Lower leg skin (tissue), 3 donors: ENCODE results near the gene BRD7.

Experiments used
- POLR2A ChIP-seq, 2 donors: fragments of 450-650 bp; IDR thresholded peaks; one replicate each; pipeline ENCODE4 v1.6.1; 2016 to 2017; ENCODE audit warnings: antibody characterized with exemption in 2 of 2, mild to moderate bottlenecking in 1 of 2, moderate library complexity in 1 of 2
- TF ChIP-seq, protein P1 (sequence below), 3 donors: fragments of 450-650 bp; IDR thresholded peaks; one replicate each; pipeline ENCODE4 v1.5.1; 2016; ENCODE audit warnings: antibody characterized with exemption in 3 of 3, mild to moderate bottlenecking in 3 of 3, moderate library complexity in 2 of 3

DNA sequence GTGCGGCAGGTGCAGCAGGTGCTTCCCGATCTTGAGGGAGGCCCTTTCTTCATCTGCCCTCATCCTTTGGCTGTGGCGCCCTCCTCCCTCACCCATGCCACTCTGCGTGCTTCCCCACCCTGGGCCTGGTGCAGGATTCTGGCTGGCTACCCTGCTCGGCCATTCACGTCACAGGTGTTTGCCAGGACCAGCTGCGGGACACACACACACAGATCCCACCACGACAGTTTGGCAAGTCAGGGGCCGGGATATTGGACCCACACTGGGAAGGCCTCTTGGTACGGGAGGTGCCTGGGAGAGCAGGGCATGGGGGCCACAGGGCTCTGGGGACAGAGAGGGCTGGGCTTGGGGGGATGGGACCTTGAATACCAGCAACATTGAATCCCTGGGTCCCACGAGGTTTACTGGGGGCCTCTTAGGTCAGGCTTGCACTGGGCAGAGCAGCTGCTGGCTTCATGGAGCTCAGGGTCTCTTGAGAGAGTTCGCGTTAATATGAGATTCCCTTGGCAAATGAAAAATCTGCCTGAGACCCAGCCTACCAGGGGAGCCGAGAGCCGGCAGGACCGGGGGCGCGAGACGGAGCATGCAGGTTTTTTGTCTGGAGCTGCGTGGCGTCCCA, 87.3 kb downstream of the BRD7 start:
- TF ChIP-seq, protein P1, sequence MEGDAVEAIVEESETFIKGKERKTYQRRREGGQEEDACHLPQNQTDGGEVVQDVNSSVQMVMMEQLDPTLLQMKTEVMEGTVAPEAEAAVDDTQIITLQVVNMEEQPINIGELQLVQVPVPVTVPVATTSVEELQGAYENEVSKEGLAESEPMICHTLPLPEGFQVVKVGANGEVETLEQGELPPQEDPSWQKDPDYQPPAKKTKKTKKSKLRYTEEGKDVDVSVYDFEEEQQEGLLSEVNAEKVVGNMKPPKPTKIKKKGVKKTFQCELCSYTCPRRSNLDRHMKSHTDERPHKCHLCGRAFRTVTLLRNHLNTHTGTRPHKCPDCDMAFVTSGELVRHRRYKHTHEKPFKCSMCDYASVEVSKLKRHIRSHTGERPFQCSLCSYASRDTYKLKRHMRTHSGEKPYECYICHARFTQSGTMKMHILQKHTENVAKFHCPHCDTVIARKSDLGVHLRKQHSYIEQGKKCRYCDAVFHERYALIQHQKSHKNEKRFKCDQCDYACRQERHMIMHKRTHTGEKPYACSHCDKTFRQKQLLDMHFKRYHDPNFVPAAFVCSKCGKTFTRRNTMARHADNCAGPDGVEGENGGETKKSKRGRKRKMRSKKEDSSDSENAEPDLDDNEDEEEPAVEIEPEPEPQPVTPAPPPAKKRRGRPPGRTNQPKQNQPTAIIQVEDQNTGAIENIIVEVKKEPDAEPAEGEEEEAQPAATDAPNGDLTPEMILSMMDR (IDR thresholded peaks at IDR 0.05) = no peak
- TF ChIP-seq POLR2A (IDR thresholded peaks at IDR 0.05) = no peak
